Measurements from ENCODE around the gene GRK5. TPM values are rescaled to one million over a fixed set of nuclear protein-coding genes. Genes with fewer than 3 reads are reported as not detected.

Gene GRK5
- total and polyA plus RNA-seq, 3 experiments from 2014 or later = 7.7 to 13.8 (median 13.6) TPM

DNA sequence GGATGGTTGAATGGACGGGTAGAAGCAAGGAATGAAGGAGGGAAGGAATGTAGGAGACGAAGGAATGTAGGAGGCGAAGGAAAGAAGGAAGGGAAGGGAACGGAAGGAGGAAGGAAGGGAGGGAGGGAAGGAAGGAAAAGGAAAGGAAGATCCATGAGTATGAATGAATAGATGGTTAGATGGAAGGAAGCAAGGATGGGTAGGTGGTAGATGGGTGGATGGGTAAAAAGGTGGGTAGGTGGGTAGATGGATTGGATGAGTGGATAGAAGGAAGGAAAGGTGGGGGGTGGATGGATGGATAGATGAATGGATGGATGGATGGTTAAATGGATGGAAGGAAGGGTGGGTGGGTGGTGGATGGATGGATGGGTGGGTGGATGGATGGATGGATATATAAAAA, 257.7 kb downstream of the GRK5 start:
- Mint-ChIP-seq H3K27me3 (peaks cover 4 to 5% of the 10 kb centered on the region in 2 donors), H3K4me1 (peaks cover 9 to 21% (median 14%) of the 10 kb centered on the region in 3 donors), H3K27ac (no peak overlapping the region), H3K36me3 (peaks cover 0 to 6% (median under 1%) of the 10 kb centered on the region in 3 donors), H3K9me3 (peaks cover 0 to 6% (median 0%) of the 10 kb centered on the region in 5 donors), H3K4me3 (no peak overlapping the region)
- ChIA-PET POLR2A (no interaction called here), CTCF (interaction anchor here (2.2 kb wide), 1 partner anchor 25 kb away, joined by 11 read pairs; no protein-coding TSS in a partner anchor)
- Histone ChIP-seq H3K4me3 (ENCODE audit: low read length) (no peak overlapping the region), H3K27ac (ENCODE audit: low read depth, low read length) (no peak overlapping the region), H3K9me3 (ENCODE audit: low read length) (no peaks in the 10 kb centered on the region), H3K4me1 (ENCODE audit: insufficient read depth, low read length) (peaks cover 11% of the 10 kb centered on the region), H3K27me3 (ENCODE audit: insufficient read depth, low read length, poor library complexity, severe bottlenecking) (no peaks in the 10 kb centered on the region), H3K36me3 (ENCODE audit: insufficient read depth, low read length) (no peaks in the 10 kb centered on the region)
- DNase-seq = no peak

DNA sequence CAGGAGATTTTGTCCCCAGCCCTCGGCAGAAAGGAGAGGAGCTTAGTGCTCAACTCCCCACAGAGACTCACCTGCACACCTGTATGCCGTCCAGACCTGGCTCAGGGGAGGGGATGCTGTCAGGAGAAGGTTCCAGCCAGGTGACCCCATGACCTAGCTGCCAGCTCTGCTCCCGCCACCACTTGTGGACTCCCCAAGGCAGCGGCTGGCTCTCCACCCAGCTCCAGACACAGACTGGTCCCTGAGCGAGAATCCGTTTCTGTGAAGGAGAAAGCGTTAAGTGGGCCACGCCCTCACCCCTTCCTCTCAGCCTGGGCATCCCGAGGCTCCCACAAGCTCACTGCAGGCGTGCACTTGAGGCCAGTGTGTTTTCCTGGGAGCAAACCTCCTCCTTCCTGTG, 258.7 kb downstream of the GRK5 start:
- DNase-seq = no peak
- Histone ChIP-seq H3K27me3 (ENCODE audit: insufficient read depth, low read length, poor library complexity, severe bottlenecking) (no peaks in the 10 kb centered on the region), H3K4me3 (ENCODE audit: low read length) (no peak overlapping the region), H3K36me3 (ENCODE audit: insufficient read depth, low read length) (no peaks in the 10 kb centered on the region), H3K9me3 (ENCODE audit: low read length) (no peaks in the 10 kb centered on the region), H3K27ac (ENCODE audit: low read depth, low read length) (no peak overlapping the region), H3K4me1 (ENCODE audit: insufficient read depth, low read length) (peaks cover 11% of the 10 kb centered on the region)
- Mint-ChIP-seq H3K36me3 (peaks cover 0 to 6% (median 1%) of the 10 kb centered on the region in 3 donors), H3K27me3 (peaks cover 4 to 5% of the 10 kb centered on the region in 2 donors), H3K27ac (peak overlapping the region in 3 of 8 donors; percentile 17 to 73 (median 54)), H3K9me3 (peaks cover 0 to 6% (median 0%) of the 10 kb centered on the region in 5 donors), H3K4me1 (peaks cover 9 to 21% (median 14%) of the 10 kb centered on the region in 3 donors), H3K4me3 (peak overlapping the region in 2 of 7 donors; percentile 6 to 60)
- ChIA-PET CTCF (interaction anchor here (2.1 to 3.4 kb wide), 3 partner anchors 21 to 77 kb away, joined by 9 to 13 read pairs (median 11); partner anchors contain the start of gene RGS10), POLR2A (no interaction called here)

DNA sequence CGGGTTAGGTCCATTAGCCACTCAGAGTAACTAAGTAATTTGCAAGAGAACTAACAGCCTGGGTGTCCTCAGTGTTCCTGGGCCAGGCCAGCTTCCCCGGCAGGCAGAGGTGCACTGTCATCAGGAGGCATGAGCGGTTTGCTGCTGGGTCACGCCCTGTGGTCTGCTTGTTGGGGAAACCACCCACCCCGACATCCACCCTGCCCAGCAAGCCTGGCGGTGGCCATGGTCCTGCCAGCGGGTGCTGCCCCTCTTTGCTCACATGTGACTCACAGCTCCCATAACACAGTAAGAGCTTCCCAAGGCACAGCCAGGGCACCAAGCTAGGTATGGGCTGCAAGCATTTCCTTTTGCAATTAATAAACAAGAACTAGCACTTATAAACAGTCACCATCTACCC, 259.3 kb downstream of the GRK5 start:
- H3K4me1 ChIP-seq (ENCODE audit: insufficient read depth, low read length) = peaks cover 11% of the 10 kb centered on the region
- Mint-ChIP-seq H3K9me3 (peaks cover 0 to 6% (median 0%) of the 10 kb centered on the region in 5 donors), H3K4me3 (peak overlapping the region in 1 of 7 donors; percentile 10), H3K27ac (peak overlapping the region in 2 of 8 donors; percentile 17 to 54), H3K4me1 (peaks cover 9 to 21% (median 14%) of the 10 kb centered on the region in 3 donors), H3K36me3 (peaks cover 0 to 6% (median 1%) of the 10 kb centered on the region in 3 donors), H3K27me3 (peaks cover 4 to 5% of the 10 kb centered on the region in 2 donors)
- H3K4me3 ChIP-seq (ENCODE audit: low read length) = no peak overlapping the region
- ChIA-PET POLR2A (no interaction called here), CTCF (interaction anchor here (2.1 to 3.4 kb wide), 3 partner anchors 21 to 76 kb away, joined by 9 to 13 read pairs (median 11); partner anchors contain the start of gene RGS10)
- H3K27ac ChIP-seq (ENCODE audit: low read depth, low read length) = no peak overlapping the region
- no peaks in the 10 kb centered on the region for H3K36me3 ChIP-seq (ENCODE audit: insufficient read depth, low read length)
- no peaks in the 10 kb centered on the region for H3K27me3 ChIP-seq (ENCODE audit: insufficient read depth, low read length, poor library complexity, severe bottlenecking)
- no peaks in the 10 kb centered on the region for H3K9me3 ChIP-seq (ENCODE audit: low read length)
- peak; percentile 16 to 57 (median 26) for DNase-seq

DNA sequence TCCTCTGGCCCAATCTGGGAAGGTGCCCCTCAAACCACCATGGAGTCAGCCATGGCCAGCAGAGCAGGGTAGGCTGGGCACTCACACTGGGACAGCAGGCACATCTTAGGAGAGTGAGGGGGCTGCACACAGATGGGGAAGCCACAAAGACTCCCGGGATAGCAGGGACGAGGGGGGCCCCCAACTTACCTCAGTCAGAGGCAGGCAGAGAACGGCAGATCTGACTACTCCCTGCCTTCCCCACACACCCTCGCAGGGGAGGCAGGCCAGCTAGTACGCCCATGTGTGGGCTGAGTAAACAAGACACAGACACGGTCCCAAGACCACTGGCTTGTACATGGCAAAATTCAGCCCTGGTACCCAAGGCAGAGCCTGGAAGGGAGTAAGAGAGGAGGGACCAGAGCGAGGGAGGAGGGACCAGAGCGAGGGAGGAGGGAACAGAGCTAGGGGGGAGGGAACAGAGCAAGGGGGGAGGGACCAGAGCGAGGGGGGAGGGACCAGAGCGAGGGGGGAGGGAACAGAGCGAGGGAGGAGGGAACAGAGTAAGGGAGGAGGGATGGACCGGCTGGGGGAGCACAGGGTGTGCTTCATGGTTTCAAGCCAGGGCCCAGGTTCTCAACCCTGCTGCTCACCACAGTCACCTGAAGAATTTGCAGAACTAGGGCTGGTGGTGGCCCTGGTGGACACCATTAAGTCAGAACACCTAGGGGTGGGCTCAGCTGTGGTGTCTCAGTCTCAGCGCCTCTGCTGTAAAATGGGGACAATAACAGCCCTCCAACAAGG, 261.4 kb downstream of the GRK5 start:
- Histone ChIP-seq H3K9me3 (ENCODE audit: low read length) (no peaks in the 10 kb centered on the region), H3K27me3 (ENCODE audit: insufficient read depth, low read length, poor library complexity, severe bottlenecking) (no peaks in the 10 kb centered on the region), H3K4me1 (ENCODE audit: insufficient read depth, low read length) (peaks cover 11% of the 10 kb centered on the region), H3K36me3 (ENCODE audit: insufficient read depth, low read length) (no peaks in the 10 kb centered on the region), H3K4me3 (ENCODE audit: low read length) (no peak overlapping the region), H3K27ac (ENCODE audit: low read depth, low read length) (no peak overlapping the region)
- Mint-ChIP-seq H3K36me3 (peaks cover 0 to 1% (median 0%) of the 10 kb centered on the region in 3 donors), H3K4me3 (no peak overlapping the region), H3K9me3 (no peaks in the 10 kb centered on the region), H3K27me3 (peaks cover 0 to 8% of the 10 kb centered on the region in 2 donors), H3K4me1 (peaks cover 9 to 21% (median 14%) of the 10 kb centered on the region in 3 donors), H3K27ac (no peak overlapping the region)
- POLR2A ChIA-PET = no interaction called here
- CTCF ChIA-PET = interaction anchor here (1.6 to 3.4 kb wide), 3 partner anchors 21 to 74 kb away, joined by 5 to 13 read pairs (median 10); partner anchors contain the start of gene RGS10
- no peak for DNase-seq

DNA sequence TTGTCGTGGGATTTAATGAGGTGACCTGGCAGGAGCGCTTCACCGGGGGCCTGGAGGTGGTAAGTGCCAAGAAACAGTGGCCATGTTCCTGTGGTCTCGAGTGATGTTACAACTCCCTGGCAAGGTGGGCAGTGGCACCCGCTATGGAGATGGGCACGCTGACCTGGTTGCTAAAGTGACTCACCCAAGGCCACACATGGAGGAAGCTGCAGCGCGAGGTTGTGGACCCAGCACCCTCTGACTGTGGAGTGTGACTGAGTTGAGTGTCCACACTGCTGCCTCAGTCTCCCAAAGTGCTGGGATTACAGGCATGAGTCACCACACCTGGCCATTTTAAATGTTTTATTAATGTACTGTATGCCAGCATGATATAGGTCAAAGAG, 261.9 kb downstream of the GRK5 start:
- CTCF ChIA-PET = interaction anchor here (0.8 to 2.2 kb wide), 4 partner anchors 20 to 102 kb away, joined by 3 to 10 read pairs (median 4); no protein-coding TSS in a partner anchor
- DNase-seq = no peak
- Histone ChIP-seq H3K27me3 (ENCODE audit: insufficient read depth, low read length, poor library complexity, severe bottlenecking) (no peaks in the 10 kb centered on the region), H3K36me3 (ENCODE audit: insufficient read depth, low read length) (no peaks in the 10 kb centered on the region), H3K9me3 (ENCODE audit: low read length) (no peaks in the 10 kb centered on the region), H3K4me1 (ENCODE audit: insufficient read depth, low read length) (peaks cover 11% of the 10 kb centered on the region), H3K4me3 (ENCODE audit: low read length) (no peak overlapping the region), H3K27ac (ENCODE audit: low read depth, low read length) (no peak overlapping the region)
- no peaks in the 10 kb centered on the region for H3K9me3 Mint-ChIP-seq
- H3K27me3 Mint-ChIP-seq = peaks cover 0 to 8% of the 10 kb centered on the region in 2 donors
- H3K4me1 Mint-ChIP-seq = peaks cover 9 to 21% (median 14%) of the 10 kb centered on the region in 3 donors
- peaks cover 0 to 3% (median 0%) of the 10 kb centered on the region in 3 donors for H3K36me3 Mint-ChIP-seq
- no peak overlapping the region for H3K27ac Mint-ChIP-seq
- POLR2A ChIA-PET = no interaction called here
- no peak overlapping the region for H3K4me3 Mint-ChIP-seq

DNA sequence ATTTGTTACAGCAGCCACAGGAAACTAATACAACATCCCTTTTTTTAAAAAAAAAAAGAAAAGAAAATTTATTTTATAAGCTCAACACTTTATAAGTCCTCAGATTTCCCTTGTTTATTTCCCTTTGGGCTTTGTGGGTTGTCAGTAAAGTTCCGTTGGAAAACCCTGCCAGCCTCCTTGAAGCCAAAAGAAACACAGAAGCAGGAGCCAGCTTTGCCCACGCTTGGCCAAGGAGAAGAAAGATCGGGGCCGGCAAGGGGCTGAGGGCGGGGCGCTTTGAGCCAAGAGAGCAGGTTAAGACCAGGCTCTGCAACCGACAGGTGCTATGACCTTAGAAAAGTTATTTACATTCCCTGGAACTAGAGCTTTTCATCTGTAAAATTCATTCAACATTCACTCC, 262.5 kb downstream of the GRK5 start:
- H3K27me3 Mint-ChIP-seq = peaks cover 0 to 8% of the 10 kb centered on the region in 2 donors
- ChIA-PET POLR2A (no interaction called here), CTCF (interaction anchor here (0.8 to 2.2 kb wide), 4 partner anchors 19 to 102 kb away, joined by 3 to 10 read pairs (median 4); no protein-coding TSS in a partner anchor)
- peaks cover 0 to 3% (median 0%) of the 10 kb centered on the region in 3 donors for H3K36me3 Mint-ChIP-seq
- Histone ChIP-seq H3K9me3 (ENCODE audit: low read length) (no peaks in the 10 kb centered on the region), H3K4me3 (ENCODE audit: low read length) (no peak overlapping the region), H3K36me3 (ENCODE audit: insufficient read depth, low read length) (no peaks in the 10 kb centered on the region), H3K27me3 (ENCODE audit: insufficient read depth, low read length, poor library complexity, severe bottlenecking) (no peaks in the 10 kb centered on the region), H3K27ac (ENCODE audit: low read depth, low read length) (no peak overlapping the region), H3K4me1 (ENCODE audit: insufficient read depth, low read length) (peaks cover 11% of the 10 kb centered on the region)
- H3K9me3 Mint-ChIP-seq = no peaks in the 10 kb centered on the region
- no peak for DNase-seq
- H3K4me1 Mint-ChIP-seq = peaks cover 9 to 21% (median 14%) of the 10 kb centered on the region in 3 donors
- H3K27ac Mint-ChIP-seq = no peak overlapping the region
- no peak overlapping the region for H3K4me3 Mint-ChIP-seq

DNA sequence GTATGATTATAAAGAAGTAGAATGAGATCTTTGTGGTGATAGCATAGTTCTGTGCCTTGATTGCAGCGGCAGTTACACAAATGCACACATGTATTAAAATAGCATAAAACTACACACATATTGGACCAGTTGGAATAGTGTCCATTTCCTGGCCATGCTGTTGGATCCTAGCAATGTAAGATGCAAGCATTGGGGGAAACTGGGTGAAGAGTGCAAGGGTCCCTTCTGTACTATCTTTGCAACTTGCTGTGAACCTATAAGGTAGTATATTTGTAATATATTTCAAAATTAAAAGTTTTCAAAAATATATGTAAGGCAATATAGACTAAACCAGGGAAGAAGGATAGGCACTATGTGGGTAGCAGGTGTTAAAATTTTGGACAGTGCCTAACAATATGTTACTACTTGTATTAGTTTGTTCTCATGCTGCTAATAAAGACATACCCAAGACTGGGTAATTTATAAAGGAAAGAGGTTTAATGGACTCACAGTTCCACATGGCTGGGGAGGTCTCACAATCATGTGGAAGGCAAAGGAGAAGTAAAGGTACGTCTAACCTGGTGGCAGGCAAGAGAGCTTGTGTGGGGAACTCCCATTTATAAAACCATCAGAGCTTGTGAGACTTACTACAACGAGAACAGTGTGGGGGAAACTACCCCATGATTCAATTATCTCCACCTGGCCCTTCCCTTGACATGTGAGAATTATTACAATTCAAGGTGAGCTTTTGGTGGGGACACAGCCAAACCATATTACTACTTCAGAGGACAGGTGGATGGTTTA, 263.7 kb downstream of the GRK5 start:
- Histone ChIP-seq H3K27me3 (ENCODE audit: insufficient read depth, low read length, poor library complexity, severe bottlenecking) (no peaks in the 10 kb centered on the region), H3K4me3 (ENCODE audit: low read length) (no peak overlapping the region), H3K27ac (ENCODE audit: low read depth, low read length) (no peak overlapping the region), H3K36me3 (ENCODE audit: insufficient read depth, low read length) (no peaks in the 10 kb centered on the region), H3K4me1 (ENCODE audit: insufficient read depth, low read length) (peaks cover 6% of the 10 kb centered on the region), H3K9me3 (ENCODE audit: low read length) (no peaks in the 10 kb centered on the region)
- no peak for DNase-seq
- Mint-ChIP-seq H3K4me3 (no peak overlapping the region), H3K36me3 (peaks cover 0 to 3% (median 0%) of the 10 kb centered on the region in 3 donors), H3K27me3 (peaks cover 0 to 4% of the 10 kb centered on the region in 2 donors), H3K9me3 (no peaks in the 10 kb centered on the region), H3K4me1 (peaks cover 9 to 13% (median 11%) of the 10 kb centered on the region in 3 donors), H3K27ac (peak overlapping the region in 2 of 8 donors; percentile 24 to 80)
- ChIA-PET CTCF (interaction anchor here (2.2 kb wide), 1 partner anchor 18 kb away, joined by 10 read pairs; no protein-coding TSS in a partner anchor), POLR2A (no interaction called here)

All from CD8-positive, alpha-beta memory T cell (primary cell).